ENCODE data around the gene SPON1.
A peak's percentile ranks its signal among the peaks of the same experiment; 100 is the strongest.

Gene SPON1

DNA sequence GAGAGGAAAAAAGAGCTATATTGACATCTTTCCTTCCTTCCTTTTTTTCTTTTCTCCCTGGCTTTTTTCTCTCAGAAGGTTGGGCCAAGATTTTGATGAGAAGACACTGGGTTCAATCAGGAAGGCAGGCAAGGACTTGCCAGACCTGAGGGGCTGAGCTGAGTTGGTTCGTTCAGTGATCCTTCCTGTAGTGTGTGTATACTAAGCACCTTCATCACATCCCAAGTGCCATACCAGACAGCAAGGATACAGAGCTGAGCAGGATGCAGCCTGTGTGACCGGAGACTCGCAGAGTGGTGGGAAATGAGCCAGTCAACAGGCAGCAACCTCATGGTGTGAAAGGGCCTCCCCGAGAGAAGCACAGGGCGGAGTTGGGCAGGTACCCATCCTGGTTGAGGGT, 95.5 kb downstream of the SPON1 start:
- Histone ChIP-seq H3K36me3 (ENCODE audit: control insufficient read depth in 4 of 4, insufficient read depth in 4 of 4, low read length in 3 of 4) (no peaks in the 10 kb centered on the region), H3K4me3 (ENCODE audit: control insufficient read depth in 1 of 7, extremely low read depth in 1 of 7, insufficient read depth in 4 of 7, low read depth in 2 of 7, low read length in 6 of 7) (no peak overlapping the region), H3K4me1 (ENCODE audit: control extremely low read depth in 1 of 4, control insufficient read depth in 4 of 4, insufficient read depth in 4 of 4, low read length in 3 of 4) (no peaks in the 10 kb centered on the region), H3K9me3 (ENCODE audit: control extremely low read depth in 1 of 5, control insufficient read depth in 4 of 5, insufficient read depth in 2 of 5, low read depth in 1 of 5, low read length in 4 of 5) (no peaks in the 10 kb centered on the region), H3K27ac (ENCODE audit: insufficient read depth in 1 of 2, low read depth in 1 of 2, low read length in 2 of 2, poor library complexity in 1 of 2, severe bottlenecking in 2 of 2) (no peak overlapping the region), H3K27me3 (replicated peaks in 2 of 5; ENCODE audit: control insufficient read depth in 4 of 5, insufficient read depth in 5 of 5, low read length in 4 of 5) (peaks cover 0 to 2% (median 0%) of the 10 kb centered on the region in 5 experiments)
- WGBS (ENCODE audit: insufficient coverage), result 95% methylated on average over 5 of the region's 5 CpGs
- ChIA-PET POLR2A (no interaction called here), CTCF (interaction anchor here (1.2 kb wide), 1 partner anchor 91 kb away, joined by 3 read pairs; no protein-coding TSS in a partner anchor)
- no peak for DNase-seq

DNA sequence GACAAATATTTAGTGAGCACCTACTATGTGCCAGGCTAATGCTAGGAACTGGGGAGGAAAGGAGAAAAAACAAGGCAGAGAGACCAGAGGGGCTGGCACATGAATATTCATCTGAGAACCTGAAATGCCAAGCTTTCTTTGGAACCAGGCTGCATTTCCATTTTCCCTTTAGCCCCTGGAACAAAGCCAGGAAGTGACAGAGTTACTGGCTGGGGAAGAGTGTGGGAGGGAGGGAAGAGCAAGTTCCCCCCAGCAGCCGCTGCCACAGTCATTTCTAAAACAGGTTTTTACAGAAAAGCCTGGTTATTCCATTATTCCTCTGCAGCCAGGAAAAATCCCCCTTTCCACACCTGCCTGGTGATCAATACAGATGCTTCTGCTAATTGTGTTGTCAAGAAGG, 97.0 kb downstream of the SPON1 start:
- Histone ChIP-seq H3K27ac (ENCODE audit: insufficient read depth in 1 of 2, low read depth in 1 of 2, low read length in 2 of 2, poor library complexity in 1 of 2, severe bottlenecking in 2 of 2) (no peak overlapping the region), H3K27me3 (replicated peaks in 2 of 5; ENCODE audit: control insufficient read depth in 4 of 5, insufficient read depth in 5 of 5, low read length in 4 of 5) (peaks cover 0 to 2% (median 0%) of the 10 kb centered on the region in 5 experiments), H3K4me3 (ENCODE audit: control insufficient read depth in 1 of 7, extremely low read depth in 1 of 7, insufficient read depth in 4 of 7, low read depth in 2 of 7, low read length in 6 of 7) (no peak overlapping the region), H3K36me3 (ENCODE audit: control insufficient read depth in 4 of 4, insufficient read depth in 4 of 4, low read length in 3 of 4) (no peaks in the 10 kb centered on the region), H3K4me1 (ENCODE audit: control extremely low read depth in 1 of 4, control insufficient read depth in 4 of 4, insufficient read depth in 4 of 4, low read length in 3 of 4) (no peaks in the 10 kb centered on the region), H3K9me3 (ENCODE audit: control extremely low read depth in 1 of 5, control insufficient read depth in 4 of 5, insufficient read depth in 2 of 5, low read depth in 1 of 5, low read length in 4 of 5) (no peaks in the 10 kb centered on the region)
- WGBS (ENCODE audit: insufficient coverage), result 100% methylated on average over 1 of the region's 1 CpG
- DNase-seq, result no peak
- CTCF ChIA-PET, result no interaction called here
- POLR2A ChIA-PET, result no interaction called here

DNA sequence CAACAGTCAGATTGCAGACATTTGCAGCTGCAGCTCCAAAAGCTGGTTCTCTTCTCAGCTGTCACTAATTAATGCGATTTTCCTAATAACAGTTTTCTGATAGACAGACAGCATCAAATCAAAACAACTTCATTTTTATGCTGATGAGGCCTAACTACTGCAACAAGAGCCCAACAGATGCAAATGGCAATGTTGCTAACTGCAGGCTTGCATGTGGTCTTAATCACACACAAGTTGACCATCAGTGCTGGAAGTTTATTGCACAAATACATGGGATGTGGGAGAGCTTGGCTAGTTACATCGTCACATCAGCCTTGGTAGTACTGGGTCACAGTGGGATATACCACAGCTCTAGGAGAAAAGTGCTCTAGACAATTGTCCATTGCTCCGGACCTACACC, 99.2 kb downstream of the SPON1 start:
- H3K27me3 ChIP-seq (replicated peaks in 2 of 5; ENCODE audit: control insufficient read depth in 4 of 5, insufficient read depth in 5 of 5, low read length in 4 of 5), result peaks cover 0 to 2% (median 0%) of the 10 kb centered on the region in 5 experiments
- H3K4me1 ChIP-seq (ENCODE audit: control extremely low read depth in 1 of 4, control insufficient read depth in 4 of 4, insufficient read depth in 4 of 4, low read length in 3 of 4), result peaks cover 0 to 9% (median 2%) of the 10 kb centered on the region in 4 experiments
- DNase-seq, result no peak
- H3K9me3 ChIP-seq (ENCODE audit: control extremely low read depth in 1 of 5, control insufficient read depth in 4 of 5, insufficient read depth in 2 of 5, low read depth in 1 of 5, low read length in 4 of 5), result no peaks in the 10 kb centered on the region
- 94% methylated on average over 2 of the region's 3 CpGs for WGBS (ENCODE audit: insufficient coverage)
- no peak overlapping the region for H3K4me3 ChIP-seq (ENCODE audit: control insufficient read depth in 1 of 7, extremely low read depth in 1 of 7, insufficient read depth in 4 of 7, low read depth in 2 of 7, low read length in 6 of 7)
- no peak overlapping the region for H3K27ac ChIP-seq (ENCODE audit: insufficient read depth in 1 of 2, low read depth in 1 of 2, low read length in 2 of 2, poor library complexity in 1 of 2, severe bottlenecking in 2 of 2)
- ChIA-PET POLR2A (no interaction called here), CTCF (no interaction called here)
- no peaks in the 10 kb centered on the region for H3K36me3 ChIP-seq (ENCODE audit: control insufficient read depth in 4 of 4, insufficient read depth in 4 of 4, low read length in 3 of 4)

DNA sequence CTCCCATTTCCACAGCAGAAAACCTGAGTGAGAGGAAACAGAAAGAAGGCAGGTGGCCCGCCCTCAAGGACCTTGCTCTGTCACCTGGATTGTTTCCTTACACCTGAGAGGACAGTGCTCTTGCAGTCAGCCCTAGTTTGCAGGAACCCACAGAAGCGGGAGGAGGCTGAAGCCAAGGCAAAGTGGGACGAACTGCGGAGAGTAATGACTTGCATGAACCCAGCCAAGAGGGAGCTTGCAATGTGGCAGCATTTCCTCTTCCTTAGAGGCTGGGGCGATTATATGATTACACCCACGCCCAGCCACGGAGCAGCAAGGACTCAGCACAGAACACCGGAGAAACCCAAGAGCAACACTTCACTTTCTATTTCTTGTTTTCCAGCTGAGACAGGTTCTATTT, 102.6 kb downstream of the SPON1 start:
- POLR2A ChIA-PET, result no interaction called here
- Histone ChIP-seq H3K27me3 (replicated peaks in 2 of 5; ENCODE audit: control insufficient read depth in 4 of 5, insufficient read depth in 5 of 5, low read length in 4 of 5) (peaks cover 0 to 2% (median 0%) of the 10 kb centered on the region in 5 experiments), H3K9me3 (ENCODE audit: control extremely low read depth in 1 of 5, control insufficient read depth in 4 of 5, insufficient read depth in 2 of 5, low read depth in 1 of 5, low read length in 4 of 5) (no peaks in the 10 kb centered on the region), H3K4me1 (ENCODE audit: control extremely low read depth in 1 of 4, control insufficient read depth in 4 of 4, insufficient read depth in 4 of 4, low read length in 3 of 4) (peaks cover 0 to 9% (median 2%) of the 10 kb centered on the region in 4 experiments), H3K4me3 (ENCODE audit: control insufficient read depth in 1 of 7, extremely low read depth in 1 of 7, insufficient read depth in 4 of 7, low read depth in 2 of 7, low read length in 6 of 7) (peak overlapping the region in 1 of 7 experiments; percentile 26), H3K27ac (ENCODE audit: insufficient read depth in 1 of 2, low read depth in 1 of 2, low read length in 2 of 2, poor library complexity in 1 of 2, severe bottlenecking in 2 of 2) (no peak overlapping the region), H3K36me3 (ENCODE audit: control insufficient read depth in 4 of 4, insufficient read depth in 4 of 4, low read length in 3 of 4) (no peaks in the 10 kb centered on the region)
- WGBS (ENCODE audit: insufficient coverage), result 13% methylated on average over 7 of the region's 8 CpGs
- CTCF ChIA-PET, result no interaction called here
- peak; percentile 4 to 57 (median 48) for DNase-seq

DNA sequence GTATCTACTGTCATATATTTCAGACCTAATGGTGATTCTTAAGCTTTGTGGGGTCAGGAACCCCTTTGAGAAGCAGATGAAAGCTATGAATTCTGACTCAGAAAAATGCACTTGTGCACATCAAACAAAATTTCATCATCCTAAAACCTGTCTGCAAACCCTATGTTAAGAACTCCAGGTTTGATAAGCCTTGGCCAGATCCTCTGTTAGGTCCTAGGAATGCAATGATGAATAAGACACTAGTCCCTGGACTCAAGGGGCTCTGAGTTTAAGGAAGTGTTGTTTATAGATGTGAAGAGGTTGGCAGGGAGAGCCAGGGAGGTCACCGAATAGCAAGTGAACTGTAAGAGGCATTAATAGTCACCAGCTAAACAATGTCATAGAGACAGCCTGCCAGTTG, 103.2 kb downstream of the SPON1 start:
- ChIA-PET CTCF (interaction anchor here (2.1 kb wide), 1 partner anchor 10 kb away, joined by 6 read pairs; no protein-coding TSS in a partner anchor), POLR2A (no interaction called here)
- Histone ChIP-seq H3K4me3 (ENCODE audit: control insufficient read depth in 1 of 7, extremely low read depth in 1 of 7, insufficient read depth in 4 of 7, low read depth in 2 of 7, low read length in 6 of 7) (no peak overlapping the region), H3K27ac (ENCODE audit: insufficient read depth in 1 of 2, low read depth in 1 of 2, low read length in 2 of 2, poor library complexity in 1 of 2, severe bottlenecking in 2 of 2) (no peak overlapping the region), H3K27me3 (replicated peaks in 2 of 5; ENCODE audit: control insufficient read depth in 4 of 5, insufficient read depth in 5 of 5, low read length in 4 of 5) (peaks cover 0 to 2% (median 0%) of the 10 kb centered on the region in 5 experiments), H3K36me3 (ENCODE audit: control insufficient read depth in 4 of 4, insufficient read depth in 4 of 4, low read length in 3 of 4) (no peaks in the 10 kb centered on the region), H3K4me1 (ENCODE audit: control extremely low read depth in 1 of 4, control insufficient read depth in 4 of 4, insufficient read depth in 4 of 4, low read length in 3 of 4) (peaks cover 0 to 9% (median 2%) of the 10 kb centered on the region in 4 experiments), H3K9me3 (ENCODE audit: control extremely low read depth in 1 of 5, control insufficient read depth in 4 of 5, insufficient read depth in 2 of 5, low read depth in 1 of 5, low read length in 4 of 5) (no peaks in the 10 kb centered on the region)
- 88% methylated on average over 1 of the region's 1 CpG for WGBS (ENCODE audit: insufficient coverage)
- no peak for DNase-seq

DNA sequence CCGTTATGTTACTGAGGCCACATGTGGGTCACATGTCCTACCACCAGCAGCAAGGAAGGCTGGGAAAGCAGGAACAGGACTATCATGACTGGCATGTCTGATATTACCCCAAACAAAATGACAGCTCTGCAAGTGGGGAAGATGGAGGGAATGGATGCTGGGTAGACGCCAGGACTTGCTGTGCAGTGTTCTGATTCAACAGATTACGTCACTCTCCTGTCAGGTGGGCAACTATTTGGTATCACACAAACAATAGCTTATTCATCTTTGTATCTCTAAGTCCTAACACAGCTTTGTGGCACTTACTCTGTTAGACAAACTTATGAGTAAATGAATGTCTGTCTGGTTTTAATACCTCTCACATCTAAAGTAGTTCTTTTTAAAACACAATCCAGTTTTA, 105.2 kb downstream of the SPON1 start:
- peaks cover 0 to 9% (median 2%) of the 10 kb centered on the region in 4 experiments for H3K4me1 ChIP-seq (ENCODE audit: control extremely low read depth in 1 of 4, control insufficient read depth in 4 of 4, insufficient read depth in 4 of 4, low read length in 3 of 4)
- CTCF ChIA-PET, result interaction anchor here (2.1 kb wide), 1 partner anchor 8 kb away, joined by 6 read pairs; no protein-coding TSS in a partner anchor
- no peaks in the 10 kb centered on the region for H3K27me3 ChIP-seq (replicated peaks in 2 of 5; ENCODE audit: control insufficient read depth in 4 of 5, insufficient read depth in 5 of 5, low read length in 4 of 5)
- no peak overlapping the region for H3K27ac ChIP-seq (ENCODE audit: insufficient read depth in 1 of 2, low read depth in 1 of 2, low read length in 2 of 2, poor library complexity in 1 of 2, severe bottlenecking in 2 of 2)
- H3K4me3 ChIP-seq (ENCODE audit: control insufficient read depth in 1 of 7, extremely low read depth in 1 of 7, insufficient read depth in 4 of 7, low read depth in 2 of 7, low read length in 6 of 7), result no peak overlapping the region
- H3K36me3 ChIP-seq (ENCODE audit: control insufficient read depth in 4 of 4, insufficient read depth in 4 of 4, low read length in 3 of 4), result no peaks in the 10 kb centered on the region
- POLR2A ChIA-PET, result interaction anchor here (0.6 kb wide), 1 partner anchor 1439 kb away, joined by 3 read pairs; no protein-coding TSS in a partner anchor
- WGBS (ENCODE audit: insufficient coverage), result 67% methylated on average over 1 of the region's 3 CpGs
- no peak for DNase-seq
- H3K9me3 ChIP-seq (ENCODE audit: control extremely low read depth in 1 of 5, control insufficient read depth in 4 of 5, insufficient read depth in 2 of 5, low read depth in 1 of 5, low read length in 4 of 5), result no peaks in the 10 kb centered on the region

DNA sequence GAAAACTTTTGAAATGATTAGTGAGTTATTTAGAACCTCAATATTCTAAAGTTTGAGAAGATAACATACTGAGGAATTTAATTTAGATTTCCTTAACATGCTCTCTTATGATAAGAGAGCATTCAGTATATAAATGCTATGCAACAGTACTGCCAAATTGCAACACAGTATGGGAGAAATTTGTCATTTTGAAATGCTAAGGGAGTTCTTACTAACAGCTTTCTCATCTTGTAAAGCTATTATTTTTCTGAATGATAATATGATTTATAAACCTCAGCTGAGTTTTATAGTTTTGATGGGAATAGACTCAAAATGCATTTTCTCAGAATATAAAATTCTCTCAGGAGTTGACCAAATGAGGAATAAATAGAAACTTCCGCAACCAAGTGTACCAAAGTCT, 108.4 kb downstream of the SPON1 start:
- Histone ChIP-seq H3K27me3 (replicated peaks in 2 of 5; ENCODE audit: control insufficient read depth in 4 of 5, insufficient read depth in 5 of 5, low read length in 4 of 5) (no peaks in the 10 kb centered on the region), H3K4me1 (ENCODE audit: control extremely low read depth in 1 of 4, control insufficient read depth in 4 of 4, insufficient read depth in 4 of 4, low read length in 3 of 4) (peaks cover 0 to 5% (median 1%) of the 10 kb centered on the region in 4 experiments), H3K27ac (ENCODE audit: insufficient read depth in 1 of 2, low read depth in 1 of 2, low read length in 2 of 2, poor library complexity in 1 of 2, severe bottlenecking in 2 of 2) (no peak overlapping the region), H3K9me3 (ENCODE audit: control extremely low read depth in 1 of 5, control insufficient read depth in 4 of 5, insufficient read depth in 2 of 5, low read depth in 1 of 5, low read length in 4 of 5) (no peaks in the 10 kb centered on the region), H3K4me3 (ENCODE audit: control insufficient read depth in 1 of 7, extremely low read depth in 1 of 7, insufficient read depth in 4 of 7, low read depth in 2 of 7, low read length in 6 of 7) (no peak overlapping the region), H3K36me3 (ENCODE audit: control insufficient read depth in 4 of 4, insufficient read depth in 4 of 4, low read length in 3 of 4) (no peaks in the 10 kb centered on the region)
- POLR2A ChIA-PET, result no interaction called here
- CTCF ChIA-PET, result no interaction called here
- DNase-seq, result no peak
- no CpG with 5 or more reads among the region's 1 CpG for WGBS (ENCODE audit: insufficient coverage)
